HG03108 (cell line): ENCODE results near the gene BAX.

Experiments used
- ATAC-seq: cut with Tn5 transposase; IDR thresholded peaks from one replicate; pipeline ENCODE4 v1.9.1; 2021; ENCODE audit warnings: moderate library complexity; ENCODE audit not compliant: unreplicated experiment

BAX gene

GRCh38 chr19:48982280-48982679, 27.6 kb downstream of the BAX start:
- ATAC-seq, result no peak

- no peak for ATAC-seq
Observed at GRCh38 chr19:48985711-48986110, 31.0 kb downstream of the BAX start.

GRCh38 chr19:48986211-48986610, 31.5 kb downstream of the BAX start:
- ATAC-seq, result no peak

- ATAC-seq, result no peak
Observed at GRCh38 chr19:48987323-48987722, 32.6 kb downstream of the BAX start.

- ATAC-seq, result no peak
Observed at GRCh38 chr19:48988286-48988685, 33.6 kb downstream of the BAX start.

- no peak for ATAC-seq
Observed at GRCh38 chr19:48988860-48989259, 34.2 kb downstream of the BAX start.

GRCh38 chr19:48989701-48990291, 35.1 kb downstream of the BAX start:
- no peak for ATAC-seq

GRCh38 chr19:48990400-48990799, 35.7 kb downstream of the BAX start:
- ATAC-seq, result no peak

GRCh38 chr19:48991011-48991609, 36.4 kb downstream of the BAX start:
- no peak for ATAC-seq

- no peak for ATAC-seq
Observed at GRCh38 chr19:48991873-48992580, 37.4 kb downstream of the BAX start.

- ATAC-seq, result no peak
Observed at GRCh38 chr19:48992581-48993174, 38.0 kb downstream of the BAX start.

GRCh38 chr19:48993175-48994034, 38.7 kb downstream of the BAX start, which contains the start of the genes GYS1 and RUVBL2:
Gene GYS1, minus strand, starts transcription at chr19:48993309. Its CDS starts 197 bp downstream, at chr19:48993112.
Gene RUVBL2, plus strand, starts transcription at chr19:48993887. Its CDS starts 25 bp downstream, at chr19:48993912.
- peak; percentile 81 for ATAC-seq

- ATAC-seq, result no peak
Observed at GRCh38 chr19:48994035-48994386, 39.3 kb downstream of the BAX start.

GRCh38 chr19:48997972-48998371, 43.3 kb downstream of the BAX start:
- no peak for ATAC-seq

- no peak for ATAC-seq
Observed at GRCh38 chr19:48999481-49000325, 45.0 kb downstream of the BAX start.

GRCh38 chr19:49004133-49004532, 49.5 kb downstream of the BAX start:
- no peak for ATAC-seq

GRCh38 chr19:49004964-49005614, 50.4 kb downstream of the BAX start:
- no peak for ATAC-seq

- no peak for ATAC-seq
Observed at GRCh38 chr19:49006905-49007304, 52.2 kb downstream of the BAX start.

- no peak for ATAC-seq
Observed at GRCh38 chr19:49009828-49010227, 55.2 kb downstream of the BAX start.

GRCh38 chr19:49010453-49010852, 55.8 kb downstream of the BAX start:
- ATAC-seq, result no peak
